Fibroblast of lung (primary cell): ENCODE results near the gene BTN2A1.

Experiments
- EZH2 ChIP-seq: IDR thresholded peaks from 2 replicates; pipeline ENCODE4 v1.5.1; 2012; ENCODE audit warnings: low read length, control low read depth, mild to moderate bottlenecking; ENCODE audit errors: missing control alignments
- TF ChIP-seq, protein P1 (sequence below), 2 donors: IDR thresholded peaks in 1 of 2; conservative IDR thresholded peaks in 1 of 2; 1 replicate in 1 of 2; 2 replicates in 1 of 2; pipeline ENCODE4 v1.5.1; 2011 to 2012; ENCODE audit warnings: low read length in 2 of 2, control low read depth in 1 of 2, inconsistent platforms in 1 of 2, low read depth in 1 of 2, mild to moderate bottlenecking in 1 of 2

DNA sequence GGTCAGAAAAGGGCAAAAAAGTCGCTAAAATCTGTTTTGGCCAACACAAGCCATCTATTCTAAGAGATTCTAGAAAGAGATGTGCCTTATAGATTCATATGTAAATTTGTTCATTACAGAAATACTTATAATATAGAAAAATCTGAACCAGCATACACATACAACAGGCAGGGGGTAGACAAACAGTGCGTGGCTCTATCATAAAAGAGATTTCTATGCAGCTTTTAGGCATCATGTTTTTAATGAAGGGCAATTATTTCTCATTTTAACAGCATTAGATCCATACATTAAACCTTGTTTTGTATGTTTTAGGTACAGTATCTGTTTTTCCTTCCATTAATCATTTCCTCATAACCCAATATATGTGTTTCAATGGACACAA lies 16.8 kb upstream of the BTN2A1 start:
- TF ChIP-seq, protein P1, sequence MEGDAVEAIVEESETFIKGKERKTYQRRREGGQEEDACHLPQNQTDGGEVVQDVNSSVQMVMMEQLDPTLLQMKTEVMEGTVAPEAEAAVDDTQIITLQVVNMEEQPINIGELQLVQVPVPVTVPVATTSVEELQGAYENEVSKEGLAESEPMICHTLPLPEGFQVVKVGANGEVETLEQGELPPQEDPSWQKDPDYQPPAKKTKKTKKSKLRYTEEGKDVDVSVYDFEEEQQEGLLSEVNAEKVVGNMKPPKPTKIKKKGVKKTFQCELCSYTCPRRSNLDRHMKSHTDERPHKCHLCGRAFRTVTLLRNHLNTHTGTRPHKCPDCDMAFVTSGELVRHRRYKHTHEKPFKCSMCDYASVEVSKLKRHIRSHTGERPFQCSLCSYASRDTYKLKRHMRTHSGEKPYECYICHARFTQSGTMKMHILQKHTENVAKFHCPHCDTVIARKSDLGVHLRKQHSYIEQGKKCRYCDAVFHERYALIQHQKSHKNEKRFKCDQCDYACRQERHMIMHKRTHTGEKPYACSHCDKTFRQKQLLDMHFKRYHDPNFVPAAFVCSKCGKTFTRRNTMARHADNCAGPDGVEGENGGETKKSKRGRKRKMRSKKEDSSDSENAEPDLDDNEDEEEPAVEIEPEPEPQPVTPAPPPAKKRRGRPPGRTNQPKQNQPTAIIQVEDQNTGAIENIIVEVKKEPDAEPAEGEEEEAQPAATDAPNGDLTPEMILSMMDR (conservative IDR thresholded peaks at IDR 0.05 in 1 of 2, IDR thresholded peaks at IDR 0.05 in 1 of 2; ENCODE audit: low read depth in 1 of 2, low read length in 2 of 2) = no peak
- no peak for TF ChIP-seq EZH2
